ENCODE results near the gene LNPK. TPM values are rescaled to one million over a fixed set of nuclear protein-coding genes. Genes with fewer than 3 reads are reported as not detected.

The LNPK gene
- total and polyA plus RNA-seq, 9 of the 15 experiments (the other 6 are each of a cell fraction or from before 2014, with no cell fraction given), result 6.4 to 40.4 (median 21.3) TPM

GRCh38 chr2:176002688-176003210 lies 682 bp upstream of the LNPK start (continued):
- no peak for TF ChIP-seq POLR2AphosphoS5 (IDR thresholded peaks at IDR 0.05; ENCODE audit: control insufficient read depth, insufficient read depth, low read depth, low read length)
- no peak for TF ChIP-seq ZNF717 (CRISPR knock-in tag; IDR thresholded peaks at IDR 0.05)
- peak; percentile 64; the same call in 1 of the 2 replicates for TF ChIP-seq ZNF584 (CRISPR knock-in tag; IDR thresholded peaks at IDR 0.05; ENCODE audit: low read depth)
- peak; percentile 92 for TF ChIP-seq CREM (IDR thresholded peaks at IDR 0.05; ENCODE audit: low read depth)
- TF ChIP-seq STAT5B (CRISPR knock-in tag; IDR thresholded peaks at IDR 0.05), result no peak
- no peak for TF ChIP-seq CHD4 (IDR thresholded peaks at IDR 0.05; ENCODE audit: insufficient read depth, insufficient replicate concordance, low read depth, low read length, poor library complexity, severe bottlenecking)
- peak; percentile 47; the same call in 1 of the 2 replicates for TF ChIP-seq ZNF316 (IDR thresholded peaks at IDR 0.05)
- TF ChIP-seq JUN (IDR thresholded peaks at IDR 0.05; ENCODE audit: borderline replicate concordance, low read depth, low read length), result peak; percentile 91
- no peak for TF ChIP-seq JUN (CRISPR knock-in tag; IDR thresholded peaks at IDR 0.05; ENCODE audit: borderline replicate concordance)
- TF ChIP-seq OTX1 (CRISPR knock-in tag; IDR thresholded peaks at IDR 0.05), result no peak

DNA sequence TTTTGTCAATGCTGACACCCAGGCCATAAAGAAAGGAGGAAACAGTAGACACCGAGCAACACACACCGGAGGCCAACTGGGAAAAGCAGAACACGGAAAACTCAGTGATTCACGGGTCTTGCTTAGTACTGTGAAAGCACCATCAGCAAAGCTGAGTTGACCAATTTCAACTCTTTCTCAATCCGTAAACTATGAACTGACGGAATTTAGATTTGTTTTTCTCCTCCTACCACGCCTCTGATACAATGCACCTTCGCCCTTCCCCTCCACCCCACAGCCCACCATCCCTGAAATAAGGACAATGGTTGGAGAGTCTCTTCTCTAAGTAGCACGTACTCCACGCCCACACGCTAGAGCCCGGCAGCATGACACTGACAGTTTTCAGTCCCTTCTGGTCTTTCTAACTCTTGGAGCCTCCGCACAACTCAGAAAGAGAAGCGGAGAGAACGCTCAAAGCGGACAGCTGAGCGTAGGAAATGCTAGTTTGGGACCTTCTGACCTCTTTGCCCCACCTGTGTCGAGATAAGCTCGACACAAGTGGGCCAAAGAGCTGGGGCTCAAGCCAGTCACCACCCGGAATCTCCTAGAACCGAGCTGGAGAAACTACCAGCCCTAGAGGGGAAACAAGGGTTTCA lies 669 bp downstream of the LNPK start:
- no peaks in the 10 kb centered on the region for H3K9me3 ChIP-seq (replicated peaks; ENCODE audit: control insufficient read depth, insufficient read depth, low read depth, low read length)
- FAIRE-seq (peak; percentile 67), ATAC-seq (peak; percentile 74), DNase-seq (ENCODE audit: extremely low read depth in 1 of 4, low spot score in 3 of 4) (peak; percentile 18 to 84 (median 42))
- in situ Hi-C loops (cut with MboI), result no loop called here
- H3K9ac ChIP-seq (ENCODE audit: insufficient read depth in 1 of 2, low read depth in 2 of 2, low read length in 2 of 2), result peak overlapping the region; percentile 82 to 99
- no peaks in the 10 kb centered on the region for H3K36me3 ChIP-seq (ENCODE audit: control insufficient read depth, insufficient read depth, low read length)
- intact Hi-C loops (cut with micrococcal nuclease), result loop anchor here (5.0 kb wide), 1 partner anchor 834 kb away; the partner anchor contains the start of gene ATF2
- no peaks in the 10 kb centered on the region for H3K9me1 ChIP-seq (ENCODE audit: control insufficient read depth, insufficient read depth, low read length)
- ChIA-PET CTCF (ENCODE audit: low intra/inter-chr PET ratio) (no interaction called here), POLR2A (interaction anchor here (0.7 to 2.2 kb wide), 9 partner anchors 9 to 1712 kb away, joined by 3 to 7 read pairs (median 4); no protein-coding TSS in a partner anchor)
- no peaks in the 10 kb centered on the region for H4K20me1 ChIP-seq (replicated peaks; ENCODE audit: control insufficient read depth, insufficient read depth, low read length)
- under 1% methylated on average over 21 of the region's 21 CpGs for WGBS (ENCODE audit: insufficient coverage, low coverage, missing lambda C conversion rate)
- BruUV-seq (replicated peaks), result no TSS peak
- no peaks in the 10 kb centered on the region for H3K27me3 ChIP-seq (ENCODE audit: control insufficient read depth in 2 of 2, insufficient read depth in 2 of 2, low read length in 2 of 2)
- peaks cover 23 to 40% of the 10 kb centered on the region in 2 experiments; a peak in 4 of 5 replicates for H3K4me1 ChIP-seq (replicated peaks in 1 of 2; ENCODE audit: control insufficient read depth in 2 of 2, insufficient read depth in 2 of 2, low read length in 2 of 2)
- peak overlapping the region; percentile 72 for H3K4me3 ChIP-seq
- peak overlapping the region; percentile 98 for H3K4me2 ChIP-seq (ENCODE audit: insufficient read depth, low read length)
- peak overlapping the region; percentile 79 for H3K27ac ChIP-seq (ENCODE audit: extremely low read depth, low read depth, low read length)
- peaks cover 60% of the 10 kb centered on the region for H3K79me2 ChIP-seq (ENCODE audit: control insufficient read depth, insufficient read depth, low read length)
- peak overlapping the region; percentile 97 for H2AFZ ChIP-seq (ENCODE audit: low read depth, low read length)
- TF ChIP-seq NFE2 (IDR thresholded peaks at IDR 0.05; ENCODE audit: low read depth) (peak; percentile 52; the same call in 1 of the 2 replicates), PTTG1 (tag; IDR thresholded peaks at IDR 0.05; ENCODE audit: low read depth) (no peak), ETV1 (tag; conservative IDR thresholded peaks at IDR 0.05; ENCODE audit: low read depth) (0 out of 2 replicates have a peak, but pooled peaks have one; percentile 7), SAP30 (IDR thresholded peaks at IDR 0.05; ENCODE audit: borderline replicate concordance, insufficient read depth, low read depth, low read length, poor library complexity, severe bottlenecking) (peak; percentile 24), ARID2 (IDR thresholded peaks at IDR 0.05) (0 out of 2 replicates have a peak, but pooled peaks have one; percentile 19), HMBOX1 (IDR thresholded peaks at IDR 0.05) (peak; percentile 48; the same call in 1 of the 2 replicates), CEBPB (tag; IDR thresholded peaks at IDR 0.05) (peak; percentile 21; the same call in 1 of the 2 replicates)
- TF ChIP-seq, protein P1, sequence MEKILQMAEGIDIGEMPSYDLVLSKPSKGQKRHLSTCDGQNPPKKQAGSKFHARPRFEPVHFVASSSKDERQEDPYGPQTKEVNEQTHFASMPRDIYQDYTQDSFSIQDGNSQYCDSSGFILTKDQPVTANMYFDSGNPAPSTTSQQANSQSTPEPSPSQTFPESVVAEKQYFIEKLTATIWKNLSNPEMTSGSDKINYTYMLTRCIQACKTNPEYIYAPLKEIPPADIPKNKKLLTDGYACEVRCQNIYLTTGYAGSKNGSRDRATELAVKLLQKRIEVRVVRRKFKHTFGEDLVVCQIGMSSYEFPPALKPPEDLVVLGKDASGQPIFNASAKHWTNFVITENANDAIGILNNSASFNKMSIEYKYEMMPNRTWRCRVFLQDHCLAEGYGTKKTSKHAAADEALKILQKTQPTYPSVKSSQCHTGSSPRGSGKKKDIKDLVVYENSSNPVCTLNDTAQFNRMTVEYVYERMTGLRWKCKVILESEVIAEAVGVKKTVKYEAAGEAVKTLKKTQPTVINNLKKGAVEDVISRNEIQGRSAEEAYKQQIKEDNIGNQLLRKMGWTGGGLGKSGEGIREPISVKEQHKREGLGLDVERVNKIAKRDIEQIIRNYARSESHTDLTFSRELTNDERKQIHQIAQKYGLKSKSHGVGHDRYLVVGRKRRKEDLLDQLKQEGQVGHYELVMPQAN (IDR thresholded peaks at IDR 0.05; ENCODE audit: borderline replicate concordance), result peak; percentile 65; the same call in 1 of the 2 replicates

All from K562 (cell line).